Measurements from ENCODE around the gene NKTR. TPM values are rescaled to one million over a fixed set of nuclear protein-coding genes. Genes with fewer than 3 reads are reported as not detected.

The NKTR gene
- total and polyA plus RNA-seq, 2 of the 13 experiments (the other 11 are each of a cell fraction or from before 2014, with no cell fraction given) = 41.3 to 59.6 TPM

- TF ChIP-seq ZNF646 (CRISPR knock-in tag; IDR thresholded peaks at IDR 0.05) = no peak
- TF ChIP-seq DMAP1 (CRISPR knock-in tag; IDR thresholded peaks at IDR 0.05) = peak; percentile 56
- no peak for TF ChIP-seq PREB (CRISPR knock-in tag; IDR thresholded peaks at IDR 0.05)
- no peak; the same call in 1 of the 2 replicates for TF ChIP-seq ZFP82 (CRISPR knock-in tag; IDR thresholded peaks at IDR 0.05; ENCODE audit: borderline replicate concordance)
- no peak for TF ChIP-seq PBX2 (CRISPR knock-in tag; IDR thresholded peaks at IDR 0.05)
- TF ChIP-seq SRY (CRISPR knock-in tag; IDR thresholded peaks at IDR 0.05) = peak; percentile 65; the same call in 1 of the 2 replicates
- no peak for TF ChIP-seq BRF2 (CRISPR knock-in tag; IDR thresholded peaks at IDR 0.05)
- no peak for TF ChIP-seq ZNF18 (CRISPR knock-in tag; IDR thresholded peaks at IDR 0.05; ENCODE audit: insufficient replicate concordance)
- TF ChIP-seq RNF219 (CRISPR knock-in tag; IDR thresholded peaks at IDR 0.05) = no peak
- TF ChIP-seq XBP1 (CRISPR knock-in tag; IDR thresholded peaks at IDR 0.05) = no peak
- TF ChIP-seq ZNF292 (CRISPR knock-in tag; IDR thresholded peaks at IDR 0.05; ENCODE audit: borderline replicate concordance, low read depth) = no peak
- TF ChIP-seq PHF21A (CRISPR knock-in tag; IDR thresholded peaks at IDR 0.05) = no peak
- TF ChIP-seq PCBP1 (IDR thresholded peaks at IDR 0.05; ENCODE audit: borderline replicate concordance, low read depth, low read length) = no peak
- no peak for TF ChIP-seq ZNF33A (CRISPR knock-in tag; IDR thresholded peaks at IDR 0.05; ENCODE audit: borderline replicate concordance)
These were observed 54.1 kb downstream of the NKTR start (continued) for GRCh38 chr3:42654331-42655201.
